Neural cell (in vitro differentiated cells): ENCODE results near the gene IRF4. TPM values are rescaled to one million over a fixed set of nuclear protein-coding genes. Genes with fewer than 3 reads are reported as not detected.

ENCODE experiments used
- H2AFZ ChIP-seq: fragments of 200-600, 300-800 bp; sonication (generic), shearing (Covaris generic); 2 replicates; pipeline ENCODE4 v1.6.0; 2014; ENCODE audit warnings: low read depth, mild to moderate bottlenecking, antibody characterized with exemption, low read length, moderate library complexity
- H3F3A ChIP-seq: fragments of 200-600 bp; shearing (Covaris generic); 2 replicates; pipeline ENCODE4 v1.6.1; 2016; ENCODE audit warnings: mild to moderate bottlenecking, moderate library complexity, mixed read lengths, antibody characterized with exemption, low read length; ENCODE audit not compliant: insufficient read depth, poor library complexity, severe bottlenecking
- H3K27ac ChIP-seq: fragments of 200-600, 300-800 bp; sonication (generic), shearing (Covaris generic); 2 replicates; pipeline ENCODE4 v1.5.1; 2014; ENCODE audit warnings: mild to moderate bottlenecking, low read length, moderate library complexity
- H3K27me3 ChIP-seq: fragments of 300-800, 200-600 bp; sonication (generic), shearing (Covaris generic); 2 replicates; pipeline ENCODE4 v1.6.0; 2014; ENCODE audit warnings: mild to moderate bottlenecking, low read depth, low read length, moderate library complexity; ENCODE audit not compliant: insufficient read depth
- H3K36me3 ChIP-seq: fragments of 300-800, 200-600 bp; sonication (generic), shearing (Covaris generic); 2 replicates; pipeline ENCODE4 v1.5.1; 2014; ENCODE audit warnings: mild to moderate bottlenecking, antibody characterized with exemption, low read length, moderate library complexity; ENCODE audit not compliant: insufficient read depth
- H3K4me2 ChIP-seq: fragments of 300-800, 200-600 bp; sonication (generic), shearing (Covaris generic); 2 replicates; pipeline ENCODE4 v1.6.0; 2014; ENCODE audit warnings: mild to moderate bottlenecking, low read length
- H3K4me3 ChIP-seq: fragments of 300-800, 200-600 bp; sonication (generic), shearing (Covaris generic); 2 replicates; pipeline ENCODE4 v1.5.1; 2014; ENCODE audit warnings: mild to moderate bottlenecking, low read length, moderate library complexity
- H3K79me2 ChIP-seq: fragments of 200-600 bp; shearing (Covaris generic); replicated peaks from 2 replicates; pipeline ENCODE4 v1.6.0; 2014; ENCODE audit warnings: mild to moderate bottlenecking, low read length, moderate library complexity; ENCODE audit not compliant: insufficient read depth
- H3K9ac ChIP-seq: fragments of 300-800, 200-600 bp; sonication (generic), shearing (Covaris generic); 2 replicates; pipeline ENCODE4 v1.6.1; 2016; ENCODE audit warnings: mild to moderate bottlenecking, low read length, mixed read lengths
- H3K9me2 ChIP-seq: fragments of 200-600 bp; shearing (Covaris generic); 2 replicates; pipeline ENCODE4 v1.6.1; 2016; ENCODE audit warnings: mild to moderate bottlenecking, low read length, mixed read lengths; ENCODE audit not compliant: insufficient read depth
- H3K9me3 ChIP-seq: fragments of 200-600, 300-800 bp; sonication (generic), shearing (Covaris generic); 2 replicates; pipeline ENCODE4 v1.6.1; 2016; ENCODE audit warnings: mild to moderate bottlenecking, mixed run types, low read length, moderate library complexity, mixed read lengths
- H4K20me1 ChIP-seq: fragments of 200-600 bp; shearing (Covaris generic); 2 replicates; pipeline ENCODE4 v1.6.1; 2016; ENCODE audit warnings: mild to moderate bottlenecking, mixed run types; ENCODE audit not compliant: insufficient read depth
- CTCF ChIP-seq: fragments of 450-650 bp; IDR thresholded peaks from 2 replicates; pipeline ENCODE4 v1.5.1; 2014; ENCODE audit warnings: antibody characterized with exemption, mild to moderate bottlenecking, moderate library complexity; ENCODE audit not compliant: poor library complexity, severe bottlenecking
- EP300 ChIP-seq: fragments of 450-650 bp; conservative IDR thresholded peaks from 2 replicates; pipeline ENCODE4 v1.6.1; 2014; ENCODE audit warnings: antibody characterized with exemption, mild to moderate bottlenecking, moderate library complexity; ENCODE audit not compliant: poor library complexity, severe bottlenecking
- EZH2 ChIP-seq: fragments of 200-600, 300-800 bp; shearing (Covaris generic), sonication (generic); IDR thresholded peaks from 2 replicates; pipeline ENCODE4 v1.6.1; 2014; ENCODE audit warnings: antibody characterized with exemption, low read length, borderline replicate concordance, mild to moderate bottlenecking; ENCODE audit not compliant: insufficient read depth, poor library complexity, severe bottlenecking
- MXI1 ChIP-seq: fragments of 450-650 bp; conservative IDR thresholded peaks from 2 replicates; pipeline ENCODE4 v1.6.1; 2014; ENCODE audit warnings: antibody characterized with exemption, mild to moderate bottlenecking; ENCODE audit not compliant: poor library complexity, severe bottlenecking
- POLR2AphosphoS5 ChIP-seq: IDR thresholded peaks from 2 replicates; pipeline ENCODE4 v1.6.1; 2012
- RAD21 ChIP-seq: fragments of 450-650 bp; conservative IDR thresholded peaks from 2 replicates; pipeline ENCODE4 v1.6.1; 2014; ENCODE audit warnings: antibody characterized with exemption, mild to moderate bottlenecking, moderate library complexity
- REST ChIP-seq: IDR thresholded peaks from 2 replicates; pipeline ENCODE4 v1.6.1; 2012; ENCODE audit warnings: borderline replicate concordance
- SMC3 ChIP-seq: fragments of 450-650 bp; conservative IDR thresholded peaks from 2 replicates; pipeline ENCODE4 v1.6.1; 2014; ENCODE audit warnings: antibody characterized with exemption, mild to moderate bottlenecking, moderate library complexity; ENCODE audit not compliant: poor library complexity
- TAF1 ChIP-seq: IDR thresholded peaks from 2 replicates; pipeline ENCODE4 v1.6.1; 2012; ENCODE audit warnings: low read depth
- polyA plus RNA-seq: library from polyadenylated mRNA; depleted of rRNA; stranded (reverse); fragments of >200 nt; gene quantifications from 2 replicates; pipeline ENCODE4 v1.2.3, GENCODE V29; 2014

IRF4 gene
- polyA plus RNA-seq, 1 donor from 2014 or later = 0.05 TPM

- H3K9me3 ChIP-seq = peaks cover 15% of the 10 kb centered on the region
- H3K9ac ChIP-seq = no peak overlapping the region
- H3K9me2 ChIP-seq = no peaks in the 10 kb centered on the region
- H3K79me2 ChIP-seq = no peaks in the 10 kb centered on the region
- no peaks in the 10 kb centered on the region for H4K20me1 ChIP-seq
- no peaks in the 10 kb centered on the region for H3K27me3 ChIP-seq
- H3K27ac ChIP-seq = no peak overlapping the region
- TF ChIP-seq EP300 (no peak), SMC3 (no peak)
- no peak overlapping the region for H3K4me2 ChIP-seq
- H3K36me3 ChIP-seq = no peaks in the 10 kb centered on the region
- no peak overlapping the region for H3K4me3 ChIP-seq
- no peaks in the 10 kb centered on the region for H3F3A ChIP-seq
- no peak overlapping the region for H2AFZ ChIP-seq
Measured at GRCh38 chr6:364609-365540, 26.7 kb upstream of the IRF4 start.

GRCh38 chr6:365835-366234 lies 25.7 kb upstream of the IRF4 start:
- H3K9me3 ChIP-seq = peaks cover 15% of the 10 kb centered on the region
- H3K27ac ChIP-seq = no peak overlapping the region
- H4K20me1 ChIP-seq = no peaks in the 10 kb centered on the region
- no peak overlapping the region for H3K4me3 ChIP-seq
- H3K9me2 ChIP-seq = no peaks in the 10 kb centered on the region
- H3K4me2 ChIP-seq = no peak overlapping the region
- H3K79me2 ChIP-seq = no peaks in the 10 kb centered on the region
- H3K27me3 ChIP-seq = no peaks in the 10 kb centered on the region
- H2AFZ ChIP-seq = no peak overlapping the region
- H3K9ac ChIP-seq = no peak overlapping the region
- TF ChIP-seq EP300 (no peak), REST (no peak), POLR2AphosphoS5 (no peak), RAD21 (no peak), CTCF (no peak), SMC3 (no peak), EZH2 (no peak), TAF1 (no peak), MXI1 (no peak)
- H3K36me3 ChIP-seq = no peaks in the 10 kb centered on the region
- H3F3A ChIP-seq = no peaks in the 10 kb centered on the region
